Middle frontal gyrus (tissue), 1 donor: Measurements from ENCODE around the gene CDK5RAP2.

Experiments used
- DNase-seq: peaks from one replicate; pipeline ENCODE4 v3.0.0-alpha.2; 2015; ENCODE audit warnings: low spot score; ENCODE audit errors: extremely low spot score

The CDK5RAP2 gene

DNA sequence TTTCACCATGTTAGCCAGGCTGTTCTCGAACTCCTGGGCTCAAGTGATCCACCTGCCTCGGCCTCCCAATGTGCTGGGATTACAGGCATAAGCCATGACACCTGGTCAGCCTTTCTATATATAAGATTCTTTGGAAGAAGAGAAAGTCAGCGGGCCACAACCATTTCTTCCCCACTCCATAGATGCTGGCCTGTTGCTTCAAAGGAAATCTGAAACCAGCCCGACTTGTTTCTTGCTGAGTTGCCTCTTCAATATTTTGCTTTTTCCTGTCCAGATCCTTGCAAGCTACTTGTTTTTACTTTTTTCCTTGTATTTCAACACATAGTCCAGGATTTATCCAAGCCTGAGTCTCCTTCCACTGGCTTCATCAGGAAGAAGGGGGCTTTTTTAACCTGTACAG lies 219.5 kb downstream of the CDK5RAP2 start:
- no peak for DNase-seq

DNA sequence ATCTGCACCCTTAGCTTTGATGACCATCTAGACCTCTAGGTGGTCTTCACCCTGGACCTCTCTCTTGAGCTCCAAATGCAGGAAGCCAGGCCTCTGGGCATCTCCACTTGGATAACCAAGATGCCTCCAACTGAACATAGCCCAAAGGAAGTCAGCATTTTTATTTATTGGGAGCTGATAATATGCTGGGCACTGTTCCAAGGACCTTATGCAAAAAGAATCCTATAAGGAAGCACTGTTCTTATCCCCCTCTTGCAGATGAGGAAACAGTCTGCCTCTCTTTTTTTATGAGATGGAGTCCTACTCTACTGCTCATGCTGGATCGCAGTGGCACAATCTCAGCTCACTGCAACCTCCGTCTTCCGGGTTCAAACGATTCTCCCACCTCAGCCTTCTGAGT lies 219.9 kb downstream of the CDK5RAP2 start:
- no peak for DNase-seq

DNA sequence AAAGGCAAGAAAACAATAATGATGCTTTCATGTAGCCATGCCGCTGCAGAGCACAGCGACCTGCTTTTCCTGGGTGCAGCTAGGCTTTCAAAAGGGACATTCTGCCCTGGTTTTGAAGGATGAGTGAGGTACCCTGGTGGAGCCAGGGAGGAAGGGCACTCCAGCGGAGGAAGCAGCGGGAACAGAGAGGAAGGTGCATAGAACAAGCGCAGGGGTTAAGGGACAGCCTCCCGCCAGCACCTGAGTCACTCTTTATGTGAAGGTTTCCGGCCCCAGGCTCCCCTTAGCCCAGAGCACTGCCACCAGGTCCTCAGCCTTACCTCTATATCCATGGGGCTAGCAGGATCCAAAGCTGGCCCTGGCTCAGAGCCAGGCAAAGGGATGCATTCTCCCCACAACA lies 221.1 kb downstream of the CDK5RAP2 start:
- DNase-seq = no peak

DNA sequence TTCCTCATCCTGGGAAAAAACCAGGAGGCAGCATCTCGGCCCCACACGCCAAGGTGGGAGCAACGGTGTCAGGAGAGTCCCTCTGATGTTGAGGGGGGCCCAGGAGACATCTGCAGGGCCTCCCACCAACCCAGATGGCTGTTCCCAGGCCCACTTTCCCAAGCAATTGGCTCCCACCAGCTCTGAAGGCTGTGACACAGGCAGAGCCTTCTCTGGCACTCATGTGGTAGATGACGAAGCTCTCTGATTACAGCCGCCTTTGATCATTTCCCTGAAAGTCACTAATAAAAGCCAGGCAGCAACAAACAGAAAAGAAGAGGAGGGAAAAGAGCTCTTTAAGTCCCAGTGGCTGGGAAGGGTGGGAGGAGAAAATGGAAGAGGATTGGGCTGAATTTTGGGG lies 226.5 kb downstream of the CDK5RAP2 start:
- DNase-seq = no peak

DNA sequence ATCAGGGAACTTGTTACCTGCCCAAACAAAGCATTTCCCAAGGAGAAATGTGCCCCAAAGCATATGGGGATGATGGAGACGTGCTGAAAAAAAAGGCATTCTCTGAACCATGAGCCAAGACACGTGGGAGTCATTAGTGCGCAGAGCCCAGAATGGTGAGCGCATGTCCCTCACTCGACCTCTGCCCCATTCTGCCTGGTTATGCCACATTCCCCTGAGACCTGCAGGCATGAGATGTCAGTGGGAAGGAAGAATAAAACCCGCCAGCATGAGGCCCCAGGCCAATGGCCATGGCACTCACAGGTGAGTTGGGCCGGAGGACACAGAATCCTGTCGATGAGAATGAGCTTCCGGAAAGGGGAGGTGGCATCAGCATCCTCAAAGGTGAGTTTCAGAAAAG lies 228.9 kb downstream of the CDK5RAP2 start:
- no peak for DNase-seq

DNA sequence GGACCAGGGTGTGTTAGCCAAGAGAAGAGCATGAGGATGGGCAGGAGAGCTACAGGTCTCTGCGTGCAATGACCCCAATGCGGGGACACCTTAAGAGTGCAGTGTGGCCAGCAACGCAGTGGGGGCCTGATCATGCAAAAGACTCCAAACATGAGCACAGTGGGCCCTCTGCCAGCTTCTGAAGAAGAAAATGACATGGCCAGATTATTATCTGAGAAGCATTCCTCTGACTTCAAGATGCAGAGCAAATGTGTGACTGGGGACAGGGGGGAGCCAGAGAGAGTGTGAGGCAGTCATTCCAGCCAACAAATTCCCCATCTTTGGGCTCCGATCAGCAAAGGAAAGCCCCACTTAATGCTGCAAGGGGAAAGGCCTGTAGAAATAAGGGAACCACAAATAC lies 229.4 kb downstream of the CDK5RAP2 start:
- DNase-seq = no peak

DNA sequence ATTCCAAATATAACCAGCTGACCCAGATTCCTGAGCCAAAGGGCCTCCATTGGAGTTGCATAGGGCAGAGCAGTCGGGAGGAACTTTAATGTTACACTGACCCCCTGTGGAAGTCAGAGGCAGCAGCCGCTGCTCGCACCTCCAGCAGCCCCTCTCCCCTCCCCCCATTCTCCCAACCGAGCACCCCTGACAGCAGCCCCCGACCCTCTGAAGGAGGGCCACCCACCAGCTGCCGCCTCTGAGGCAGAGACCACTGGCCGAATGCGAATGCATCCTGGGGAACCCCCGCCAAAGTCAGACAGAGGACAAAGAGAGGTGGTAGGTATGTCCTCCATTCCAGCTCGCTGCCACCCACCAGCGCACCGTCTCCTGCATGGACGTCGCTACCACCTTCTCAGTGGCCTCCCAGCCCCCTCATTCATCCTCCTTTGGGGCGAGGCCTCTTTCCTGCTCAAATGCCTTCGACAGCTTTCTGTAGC lies 231.0 kb downstream of the CDK5RAP2 start:
- no peak for DNase-seq

DNA sequence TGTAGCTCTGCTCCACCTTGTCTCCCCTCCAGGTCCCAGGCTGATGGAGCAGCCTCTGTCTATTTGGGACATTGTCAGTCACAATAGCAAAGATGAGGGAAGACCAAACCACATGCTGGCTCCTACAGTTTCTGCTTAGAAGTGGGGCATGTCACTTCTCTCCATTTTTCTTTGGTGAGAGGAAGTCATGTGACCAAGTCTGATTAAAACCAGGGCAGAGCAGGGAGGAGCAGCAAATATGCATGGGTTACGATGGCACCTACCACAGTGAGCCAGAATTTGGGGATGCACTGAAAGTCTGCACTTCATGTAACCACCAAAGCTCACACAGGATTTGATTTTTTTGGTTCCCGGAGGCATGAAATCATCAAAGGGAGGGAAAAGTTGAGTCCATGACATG lies 234.6 kb downstream of the CDK5RAP2 start:
- no peak for DNase-seq

DNA sequence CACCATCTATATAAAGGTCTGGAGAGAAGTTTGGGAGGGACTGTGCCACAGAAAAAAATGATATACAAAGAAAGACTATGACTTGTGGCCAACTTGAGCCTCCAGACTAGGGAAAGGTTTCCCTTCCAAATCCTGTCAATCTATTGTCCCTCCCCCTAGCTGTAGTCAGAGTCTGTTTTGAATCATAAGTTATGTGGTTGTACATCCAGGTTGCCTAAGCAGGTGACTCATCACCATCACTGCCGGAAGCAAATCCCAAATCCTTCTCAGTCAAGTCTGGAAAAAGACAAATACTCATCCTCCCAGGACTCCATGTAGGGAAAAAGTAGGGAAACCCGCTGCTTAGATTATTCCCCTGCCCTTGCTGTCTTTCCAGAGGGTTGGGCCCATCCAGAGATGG lies 235.7 kb downstream of the CDK5RAP2 start:
- DNase-seq = no peak

DNA sequence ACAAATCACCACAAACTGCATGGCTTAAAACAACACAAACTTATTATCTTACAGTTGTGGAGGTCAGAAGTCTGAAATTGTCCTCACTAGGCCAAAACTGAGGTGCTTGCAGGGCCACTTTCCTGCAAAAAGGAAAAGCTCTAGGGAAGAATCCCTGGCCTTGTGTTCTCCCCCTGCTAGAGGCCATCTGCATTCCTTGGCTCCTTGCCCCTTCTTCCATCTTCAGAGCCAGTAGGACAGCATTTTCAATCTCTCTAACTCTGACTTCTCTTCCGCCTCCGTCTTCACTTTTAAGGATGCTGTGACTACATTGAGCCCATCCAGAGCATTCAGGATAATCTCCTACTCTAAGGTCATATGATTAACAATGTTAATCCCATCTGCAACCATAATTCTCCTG lies 236.6 kb downstream of the CDK5RAP2 start:
- DNase-seq = no peak
